PC-9 (cell line): ENCODE measurements around the gene TMEM255A. TPM values are rescaled to one million over a fixed set of nuclear protein-coding genes. Genes with fewer than 3 reads are reported as not detected.
"Not testable (repeated sequence)": the region's sequence is repeated elsewhere in the genome, so short reads cannot be mapped to it uniquely, and the experiment has no call there.

Source experiments
- BruUV-seq: library from RNA; stranded (reverse); fragments of 400-500 nt; replicated peaks from 2 replicates; lab custom pipeline; 2021; lab: Mats Ljungman, UMichigan
- CTCF ChIA-PET: fragments of 300-600 bp; sonication (Branson Sonifier 250); formaldehyde crosslinking; loops from one replicate; lab custom pipeline; 2022; ENCODE audit warnings: antibody characterized with exemption; lab: Charles Lee
- POLR2A ChIA-PET: fragments of 300-600 bp; sonication (Branson Sonifier 250); formaldehyde crosslinking; loops from one replicate; lab custom pipeline; 2022; ENCODE audit warnings: antibody characterized with exemption; ENCODE audit not compliant: unreplicated experiment; lab: Charles Lee
- DNase-seq, 2 experiments: peaks; one replicate each; pipeline versions ENCODE4 v3.0.0 to v3.0.0-alpha.2; 2015 to 2022; ENCODE audit warnings: mixed read lengths in 1 of 2
- H2AFZ ChIP-seq: fragments of 200-600 bp; sonication (generic); 2 replicates; pipeline ENCODE4 v1.8.1; 2017; ENCODE audit warnings: antibody characterized with exemption
- H3F3A ChIP-seq: fragments of 200-600 bp; sonication (generic); 2 replicates; pipeline ENCODE4 v1.8.1; 2017; ENCODE audit warnings: antibody characterized with exemption, mild to moderate bottlenecking, low read depth; ENCODE audit not compliant: insufficient read depth
- H3K27ac ChIP-seq: fragments of 200-600 bp; sonication (generic); 2 replicates; pipeline ENCODE4 v1.6.1; 2016; ENCODE audit warnings: mixed run types
- H3K27me3 ChIP-seq: fragments of 200-600 bp; sonication (generic); 2 replicates; pipeline ENCODE4 v1.6.1; 2016; ENCODE audit warnings: low read depth, mixed run types; ENCODE audit not compliant: insufficient read depth
- H3K36me3 ChIP-seq: fragments of 200-600 bp; sonication (generic); 2 replicates; pipeline ENCODE4 v1.6.1; 2016; ENCODE audit warnings: low read depth, mixed run types
- H3K4me1 ChIP-seq: fragments of 200-600 bp; sonication (generic); replicated peaks from 2 replicates; pipeline ENCODE4 v1.6.1; 2016; ENCODE audit warnings: mixed run types; ENCODE audit not compliant: insufficient read depth
- H3K4me2 ChIP-seq: fragments of 200-600 bp; sonication (generic); 2 replicates; pipeline ENCODE4 v1.6.1; 2017; ENCODE audit warnings: mixed run types
- H3K4me3 ChIP-seq: fragments of 200-600 bp; sonication (generic); 2 replicates; pipeline ENCODE4 v1.6.1; 2016; ENCODE audit warnings: mixed run types
- H3K79me2 ChIP-seq: fragments of 200-600 bp; sonication (generic); 2 replicates; pipeline ENCODE4 v1.6.1; 2017; ENCODE audit warnings: low read depth, mixed run types
- H3K9me2 ChIP-seq: fragments of 200-600 bp; sonication (generic); 2 replicates; pipeline ENCODE4 v1.8.1; 2017; ENCODE audit warnings: mild to moderate bottlenecking; ENCODE audit not compliant: insufficient read depth
- H3K9me3 ChIP-seq: fragments of 200-600 bp; sonication (generic); 2 replicates; pipeline ENCODE4 v1.8.1; 2016; ENCODE audit warnings: low read depth; ENCODE audit not compliant: insufficient read depth
- H4K20me1 ChIP-seq: fragments of 200-600 bp; sonication (generic); 2 replicates; pipeline ENCODE4 v1.8.1; 2017; ENCODE audit not compliant: insufficient read depth
- CTCF ChIP-seq: fragments of 200-600 bp; sonication (generic); conservative IDR thresholded peaks from 2 replicates; pipeline ENCODE4 v1.6.1; 2017; ENCODE audit warnings: mixed run types, antibody characterized with exemption, mild to moderate bottlenecking, moderate library complexity
- EZH2 ChIP-seq: fragments of 200-600 bp; sonication (generic); IDR thresholded peaks from 2 replicates; pipeline ENCODE4 v1.8.0; 2017; ENCODE audit warnings: antibody characterized with exemption, low read depth
- intact Hi-C: fragments of 100-400 bp; cut with micrococcal nuclease; formaldehyde crosslinking; loops from one replicate; pipeline ENCODE4 v1.10.0; 2022; ENCODE audit not compliant: unreplicated experiment
- total RNA-seq: library from RNA; stranded (reverse); gene quantifications from 2 replicates; pipeline ENCODE4 v1.2.3, GENCODE V29; 2021

The TMEM255A gene
- total RNA-seq, 1 experiment from 2014 or later, result 16.7 TPM

- Histone ChIP-seq H3K4me2 (no peak overlapping the region), H3K27me3 (0 out of 2 replicates have a peak, but pooled peaks cover 10% of the 10 kb centered on the region), H3K4me3 (no peak overlapping the region), H3K79me2 (no peaks in the 10 kb centered on the region), H3K36me3 (no peaks in the 10 kb centered on the region), H4K20me1 (no peaks in the 10 kb centered on the region), H3F3A (no peaks in the 10 kb centered on the region), H3K27ac (no peak overlapping the region), H2AFZ (no peak overlapping the region), H3K4me1 (no peaks in the 10 kb centered on the region), H3K9me2 (no peaks in the 10 kb centered on the region), H3K9me3 (no peaks in the 10 kb centered on the region)
- CTCF ChIA-PET, result no interaction called here
- POLR2A ChIA-PET, result no interaction called here
- no TSS peak for BruUV-seq
- DNase-seq, result no peak
- no peak for TF ChIP-seq EZH2
- TF ChIP-seq CTCF, result no peak
- intact Hi-C loops, result no loop called here
These were observed 44.8 kb upstream of the TMEM255A start for GRCh38 chrX:120356084-120356483.

DNA sequence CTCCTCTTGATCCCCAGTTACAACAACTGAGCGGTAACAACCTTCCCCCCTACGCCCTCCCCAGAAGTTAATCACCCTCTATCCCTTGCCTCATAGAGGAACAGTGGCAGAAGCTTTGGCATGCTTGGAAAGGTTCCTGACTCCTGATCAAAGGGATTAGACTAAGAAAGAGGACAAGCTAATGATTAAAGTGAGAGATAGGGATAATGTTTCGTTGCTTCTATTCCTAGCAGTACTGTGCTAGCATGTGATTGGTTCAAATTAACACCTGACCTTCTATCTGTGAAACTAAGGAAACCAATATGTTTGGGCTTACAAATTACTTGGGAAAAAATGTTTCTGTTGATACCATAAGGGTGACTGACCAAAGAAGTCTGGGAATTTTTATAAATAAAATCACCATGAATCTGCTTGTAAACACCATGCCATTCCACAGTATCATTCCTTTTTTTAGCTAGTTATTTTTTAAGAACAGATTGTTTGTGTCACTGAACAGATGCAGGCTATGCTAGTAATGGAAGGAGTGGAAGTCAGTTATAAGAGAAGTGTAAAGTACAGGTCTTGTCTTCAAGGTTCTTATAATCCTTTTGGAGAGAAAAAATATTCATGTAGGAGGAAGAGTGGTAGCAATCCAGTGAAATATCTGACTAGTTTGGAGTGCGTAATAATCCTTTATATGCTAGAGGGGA is 39.3 kb upstream of the TMEM255A start:
- intact Hi-C loops, result no loop called here
- Histone ChIP-seq H2AFZ (no peak overlapping the region), H4K20me1 (no peaks in the 10 kb centered on the region), H3K9me3 (no peaks in the 10 kb centered on the region), H3K27me3 (no peaks in the 10 kb centered on the region), H3K4me1 (no peaks in the 10 kb centered on the region), H3F3A (no peaks in the 10 kb centered on the region), H3K27ac (no peak overlapping the region), H3K4me2 (no peak overlapping the region), H3K36me3 (no peaks in the 10 kb centered on the region), H3K4me3 (no peak overlapping the region), H3K9me2 (no peaks in the 10 kb centered on the region), H3K79me2 (no peaks in the 10 kb centered on the region)
- DNase-seq, result no peak
- ChIA-PET POLR2A (no interaction called here), CTCF (no interaction called here)
- TF ChIP-seq CTCF (no peak), EZH2 (no peak)
- BruUV-seq, result no TSS peak

GRCh38 chrX:120344566-120344965 is 33.3 kb upstream of the TMEM255A start:
- intact Hi-C loops, CTCF ChIA-PET, H4K20me1 ChIP-seq, H3K4me1 ChIP-seq, H3K9me2 ChIP-seq, DNase-seq, H3K27ac ChIP-seq, H3K4me2 ChIP-seq, H3K36me3 ChIP-seq, BruUV-seq, H3F3A ChIP-seq, H3K4me3 ChIP-seq, H2AFZ ChIP-seq, H3K79me2 ChIP-seq, H3K9me3 ChIP-seq, H3K27me3 ChIP-seq, POLR2A ChIA-PET: not testable (repeated sequence)
